HG03439 (cell line): ENCODE data around the gene SRRM3.
"Not testable (repeated sequence)": the region's sequence is repeated elsewhere in the genome, so short reads cannot be mapped to it uniquely, and the experiment has no call there.

Experiments used
- ATAC-seq: cut with Tn5 transposase; IDR thresholded peaks from one replicate; pipeline ENCODE4 v1.9.1; 2021; ENCODE audit warnings: mild to moderate bottlenecking, moderate library complexity; ENCODE audit not compliant: unreplicated experiment

SRRM3 gene

GRCh38 chr7:76285604-76286374 is 84.1 kb downstream of the SRRM3 start:
- no peak for ATAC-seq

GRCh38 chr7:76286842-76287403 is 85.2 kb downstream of the SRRM3 start:
- no peak for ATAC-seq

GRCh38 chr7:76290847-76291350 is 89.2 kb downstream of the SRRM3 start:
- ATAC-seq = not testable (repeated sequence)

GRCh38 chr7:76291351-76292212 is 89.9 kb downstream of the SRRM3 start:
- peak; percentile 86 for ATAC-seq

- no peak for ATAC-seq
Measured at GRCh38 chr7:76292213-76292573, 90.5 kb downstream of the SRRM3 start.

GRCh38 chr7:76292911-76293310 is 91.2 kb downstream of the SRRM3 start:
- ATAC-seq = not testable (repeated sequence)

GRCh38 chr7:76293407-76293901 is 91.8 kb downstream of the SRRM3 start:
- no peak for ATAC-seq

- ATAC-seq = no peak
Measured at GRCh38 chr7:76294344-76295024, 92.8 kb downstream of the SRRM3 start.

GRCh38 chr7:76296743-76297740 is 95.3 kb downstream of the SRRM3 start:
- ATAC-seq = no peak

- ATAC-seq = no peak
Measured at GRCh38 chr7:76300166-76300731, 98.6 kb downstream of the SRRM3 start.

- no peak for ATAC-seq
Measured at GRCh38 chr7:76301000-76301399, 99.3 kb downstream of the SRRM3 start.

GRCh38 chr7:76302347-76303201 is 100.9 kb downstream of the SRRM3 start, which contains the start of gene HSPB1:
Gene HSPB1 (plus strand): TSS chr7:76302673. CDS start chr7:76302713, 40 bp downstream.
- peak; percentile 47 for ATAC-seq

- no peak for ATAC-seq
Measured at GRCh38 chr7:76303202-76304147, 101.8 kb downstream of the SRRM3 start.

- no peak for ATAC-seq
Measured at GRCh38 chr7:76304888-76305375, 103.2 kb downstream of the SRRM3 start.

- ATAC-seq = not testable (repeated sequence)
Measured at GRCh38 chr7:76308874-76309273, 107.2 kb downstream of the SRRM3 start.

- ATAC-seq = not testable (repeated sequence)
Measured at GRCh38 chr7:76309341-76310101, 107.8 kb downstream of the SRRM3 start.
